ENCODE measurements around the gene SLC41A2.

DNA sequence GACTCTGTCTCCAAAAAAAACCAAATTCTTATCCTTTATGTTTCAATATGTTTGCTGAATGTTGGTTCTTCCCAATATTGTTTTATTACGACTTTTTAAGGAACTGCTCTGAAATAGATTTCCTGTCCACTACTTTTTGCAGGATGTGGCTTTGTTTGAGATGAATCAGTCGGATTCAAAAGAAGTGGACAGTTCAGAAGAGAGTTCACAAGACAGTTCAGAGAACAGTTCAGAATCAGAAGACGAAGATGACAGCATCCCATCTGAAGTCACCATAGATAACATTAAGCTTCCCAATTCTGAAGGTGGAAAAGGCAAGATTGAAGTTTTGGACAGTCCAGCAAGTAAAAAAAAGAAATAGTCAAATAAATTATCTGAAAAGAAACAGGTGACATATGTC is 36.2 kb upstream of the SLC41A2 start:
- no peak for TF ChIP-seq CTCF (tag by site-specific recombination; IDR thresholded peaks at IDR 0.05)
- TF ChIP-seq ZNF677 (tag by site-specific recombination; IDR thresholded peaks at IDR 0.05) = no peak
- TF ChIP-seq SP2 (tag by site-specific recombination; IDR thresholded peaks at IDR 0.05) = no peak
- TF ChIP-seq ZNF600 (tag by site-specific recombination; IDR thresholded peaks at IDR 0.05) = no peak
- no peak for TF ChIP-seq TCF7L2 (IDR thresholded peaks at IDR 0.05; ENCODE audit: borderline replicate concordance, low read depth, low read length)
- TF ChIP-seq, protein P1, sequence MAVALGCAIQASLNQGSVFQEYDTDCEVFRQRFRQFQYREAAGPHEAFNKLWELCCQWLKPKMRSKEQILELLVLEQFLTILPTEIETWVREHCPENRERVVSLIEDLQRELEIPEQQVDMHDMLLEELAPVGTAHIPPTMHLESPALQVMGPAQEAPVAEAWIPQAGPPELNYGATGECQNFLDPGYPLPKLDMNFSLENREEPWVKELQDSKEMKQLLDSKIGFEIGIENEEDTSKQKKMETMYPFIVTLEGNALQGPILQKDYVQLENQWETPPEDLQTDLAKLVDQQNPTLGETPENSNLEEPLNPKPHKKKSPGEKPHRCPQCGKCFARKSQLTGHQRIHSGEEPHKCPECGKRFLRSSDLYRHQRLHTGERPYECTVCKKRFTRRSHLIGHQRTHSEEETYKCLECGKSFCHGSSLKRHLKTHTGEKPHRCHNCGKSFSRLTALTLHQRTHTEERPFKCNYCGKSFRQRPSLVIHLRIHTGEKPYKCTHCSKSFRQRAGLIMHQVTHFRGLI (tag by site-specific recombination; IDR thresholded peaks at IDR 0.05) = no peak
- no peak for TF ChIP-seq ZNF350 (tag by site-specific recombination; IDR thresholded peaks at IDR 0.05)
- no peak for TF ChIP-seq ZBTB8A (tag by site-specific recombination; IDR thresholded peaks at IDR 0.05)
- no peak for TF ChIP-seq HOXC10 (CRISPR knock-in tag; IDR thresholded peaks at IDR 0.05)
- no peak for TF ChIP-seq ZNF274 (IDR thresholded peaks at IDR 0.05; ENCODE audit: low read length)
- TF ChIP-seq ZNF274 (tag by site-specific recombination; IDR thresholded peaks at IDR 0.05; ENCODE audit: borderline replicate concordance) = no peak
- no peak for TF ChIP-seq ZNF747 (tag by site-specific recombination; IDR thresholded peaks at IDR 0.05)
- no peak for TF ChIP-seq ZNF518A (tag by site-specific recombination; conservative IDR thresholded peaks at IDR 0.05; ENCODE audit: low read depth)
- TF ChIP-seq ELK4 (IDR thresholded peaks at IDR 0.05; ENCODE audit: borderline replicate concordance, low read depth, low read length) = no peak
- TF ChIP-seq MZF1 (tag by site-specific recombination; IDR thresholded peaks at IDR 0.05; ENCODE audit: borderline replicate concordance) = no peak

Data from HEK293 (cell line).